ENCODE data around the gene CBX4. TPM values are rescaled to one million over a fixed set of nuclear protein-coding genes. Genes with fewer than 3 reads are reported as not detected.

CBX4 gene
- total RNA-seq, 1 donor from 2014 or later = 6.8 TPM

- H3K4me1 Mint-ChIP-seq (ENCODE audit: unreplicated experiment) = peaks cover 31% of the 10 kb centered on the region
- TF ChIP-seq, protein P1, sequence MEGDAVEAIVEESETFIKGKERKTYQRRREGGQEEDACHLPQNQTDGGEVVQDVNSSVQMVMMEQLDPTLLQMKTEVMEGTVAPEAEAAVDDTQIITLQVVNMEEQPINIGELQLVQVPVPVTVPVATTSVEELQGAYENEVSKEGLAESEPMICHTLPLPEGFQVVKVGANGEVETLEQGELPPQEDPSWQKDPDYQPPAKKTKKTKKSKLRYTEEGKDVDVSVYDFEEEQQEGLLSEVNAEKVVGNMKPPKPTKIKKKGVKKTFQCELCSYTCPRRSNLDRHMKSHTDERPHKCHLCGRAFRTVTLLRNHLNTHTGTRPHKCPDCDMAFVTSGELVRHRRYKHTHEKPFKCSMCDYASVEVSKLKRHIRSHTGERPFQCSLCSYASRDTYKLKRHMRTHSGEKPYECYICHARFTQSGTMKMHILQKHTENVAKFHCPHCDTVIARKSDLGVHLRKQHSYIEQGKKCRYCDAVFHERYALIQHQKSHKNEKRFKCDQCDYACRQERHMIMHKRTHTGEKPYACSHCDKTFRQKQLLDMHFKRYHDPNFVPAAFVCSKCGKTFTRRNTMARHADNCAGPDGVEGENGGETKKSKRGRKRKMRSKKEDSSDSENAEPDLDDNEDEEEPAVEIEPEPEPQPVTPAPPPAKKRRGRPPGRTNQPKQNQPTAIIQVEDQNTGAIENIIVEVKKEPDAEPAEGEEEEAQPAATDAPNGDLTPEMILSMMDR (IDR thresholded peaks at IDR 0.05; ENCODE audit: unreplicated experiment) = no peak
- no peak overlapping the region for H3K4me3 Mint-ChIP-seq (ENCODE audit: unreplicated experiment)
- no peaks in the 10 kb centered on the region for H3K9me3 Mint-ChIP-seq (ENCODE audit: unreplicated experiment)
- H3K27me3 Mint-ChIP-seq (ENCODE audit: unreplicated experiment) = peaks cover 33% of the 10 kb centered on the region
- H3K27ac Mint-ChIP-seq (ENCODE audit: unreplicated experiment) = no peak overlapping the region
- H3K36me3 Mint-ChIP-seq (ENCODE audit: low read depth, unreplicated experiment) = peaks cover 3% of the 10 kb centered on the region
- no peak for DNase-seq (ENCODE audit: low spot score)
These were observed 37.8 kb downstream of the CBX4 start for GRCh38 chr17:79801156-79802038.

- DNase-seq (ENCODE audit: low spot score) = no peak
- Mint-ChIP-seq H3K27me3 (ENCODE audit: unreplicated experiment) (peaks cover 37% of the 10 kb centered on the region), H3K4me3 (ENCODE audit: unreplicated experiment) (no peak overlapping the region), H3K27ac (ENCODE audit: unreplicated experiment) (no peak overlapping the region), H3K36me3 (ENCODE audit: low read depth, unreplicated experiment) (peaks cover 11% of the 10 kb centered on the region), H3K9me3 (ENCODE audit: unreplicated experiment) (no peaks in the 10 kb centered on the region), H3K4me1 (ENCODE audit: unreplicated experiment) (peaks cover 35% of the 10 kb centered on the region)
- TF ChIP-seq, protein P1 (IDR thresholded peaks at IDR 0.05; ENCODE audit: unreplicated experiment) = no peak
These were observed 38.7 kb downstream of the CBX4 start for GRCh38 chr17:79800325-79801155.

DNA sequence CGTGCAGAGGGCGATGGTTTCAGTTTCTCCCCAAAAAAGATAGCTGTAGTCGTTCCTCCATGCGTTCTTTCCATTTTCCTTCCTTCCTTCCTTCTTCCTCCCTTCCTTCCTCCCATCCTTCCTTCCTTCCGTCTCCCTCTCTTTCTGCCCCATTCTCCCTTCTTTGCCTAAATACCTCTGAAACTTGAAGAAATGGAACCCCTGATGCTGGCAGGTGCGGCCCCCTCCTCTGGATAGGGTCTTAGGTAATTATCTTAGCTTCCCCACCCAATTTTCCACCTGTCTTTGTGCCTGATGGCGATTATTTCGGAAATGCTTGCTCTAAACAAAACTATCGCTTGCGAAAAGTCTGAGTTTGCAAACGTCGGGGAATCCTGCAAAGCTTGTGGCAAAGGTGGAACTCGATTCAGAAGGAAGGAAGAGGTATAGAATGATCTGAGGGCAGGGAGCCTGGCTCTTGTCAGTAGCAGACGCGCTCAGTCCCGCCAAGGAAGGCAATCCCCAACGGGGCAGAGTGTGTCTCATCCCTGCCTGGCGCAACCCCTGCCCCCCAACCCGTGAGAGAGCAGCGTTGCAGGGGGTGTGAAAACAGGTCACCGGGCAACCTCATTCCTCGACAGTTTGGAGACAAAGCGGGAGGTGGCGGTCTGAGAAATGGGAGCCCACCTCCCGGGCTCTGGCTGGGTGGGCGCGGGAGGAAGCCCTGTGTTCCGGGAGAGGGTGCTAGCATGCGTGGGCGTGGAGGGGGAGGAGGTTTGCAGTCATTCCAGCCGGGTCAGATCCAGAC is 39.5 kb downstream of the CBX4 start:
- Mint-ChIP-seq H3K27me3 (ENCODE audit: unreplicated experiment) (peaks cover 29% of the 10 kb centered on the region), H3K27ac (ENCODE audit: unreplicated experiment) (peak overlapping the region; percentile 26), H3K4me1 (ENCODE audit: unreplicated experiment) (peaks cover 30% of the 10 kb centered on the region), H3K9me3 (ENCODE audit: unreplicated experiment) (no peaks in the 10 kb centered on the region), H3K4me3 (ENCODE audit: unreplicated experiment) (peak overlapping the region; percentile 22), H3K36me3 (ENCODE audit: low read depth, unreplicated experiment) (peaks cover 11% of the 10 kb centered on the region)
- TF ChIP-seq, protein P1 (IDR thresholded peaks at IDR 0.05; ENCODE audit: unreplicated experiment) = no peak
- no peak for DNase-seq (ENCODE audit: low spot score)

DNA sequence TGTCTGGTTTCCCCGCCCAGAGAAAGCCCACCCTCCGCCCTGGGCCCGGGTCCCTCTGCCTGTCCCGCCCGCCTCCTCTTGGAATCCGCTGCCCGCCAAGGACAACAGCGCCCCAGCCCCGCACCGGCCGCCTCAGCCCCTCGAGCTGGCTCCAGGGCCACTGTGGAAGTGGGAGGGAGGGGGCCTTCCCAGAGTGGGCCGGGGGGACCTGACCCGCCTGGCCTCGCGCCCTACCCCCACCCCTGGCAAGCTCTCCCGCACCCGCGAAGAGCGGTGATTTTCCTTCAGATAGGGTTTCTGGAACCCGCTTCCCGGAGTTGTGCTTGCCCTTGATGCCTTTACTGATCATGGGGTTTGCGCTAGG is 40.1 kb downstream of the CBX4 start:
- Mint-ChIP-seq H3K27me3 (ENCODE audit: unreplicated experiment) (peaks cover 25% of the 10 kb centered on the region), H3K27ac (ENCODE audit: unreplicated experiment) (no peak overlapping the region)
- TF ChIP-seq, protein P1 (IDR thresholded peaks at IDR 0.05; ENCODE audit: unreplicated experiment) = no peak

More for the DNA sequence above, 40.1 kb downstream of the CBX4 start:
- no peak for DNase-seq (ENCODE audit: low spot score)
- Mint-ChIP-seq H3K36me3 (ENCODE audit: low read depth, unreplicated experiment) (peaks cover 11% of the 10 kb centered on the region), H3K9me3 (ENCODE audit: unreplicated experiment) (no peaks in the 10 kb centered on the region), H3K4me1 (ENCODE audit: unreplicated experiment) (peaks cover 26% of the 10 kb centered on the region), H3K4me3 (ENCODE audit: unreplicated experiment) (peak overlapping the region; percentile 22)

Measured in endothelial cell (in vitro differentiated cells).